A673 (cell line): ENCODE data around the gene KCNJ4.
"Not testable (repeated sequence)": the region's sequence is repeated elsewhere in the genome, so short reads cannot be mapped to it uniquely, and the experiment has no call there.

Source experiments
- CTCF ChIP-seq: fragments of 300-800, 200-600 bp; sonication (generic); conservative IDR thresholded peaks from 2 replicates; pipeline ENCODE4 v1.5.1; 2017; ENCODE audit warnings: low read depth, mild to moderate bottlenecking, antibody characterized with exemption, low read length, moderate library complexity, mixed read lengths
- EZH2 ChIP-seq: fragments of 200-600 bp; sonication (generic); IDR thresholded peaks from 2 replicates; pipeline ENCODE4 v1.6.1; 2017; ENCODE audit warnings: borderline replicate concordance, low read depth, mild to moderate bottlenecking, mixed read lengths, antibody characterized with exemption, low read length; ENCODE audit not compliant: poor library complexity, severe bottlenecking

- not testable (repeated sequence) for TF ChIP-seq CTCF, EZH2
These were observed 73.6 kb downstream of the KCNJ4 start for GRCh38 chr22:38381371-38381770.
